Fibroblast of villous mesenchyme (primary cell): ENCODE measurements around the gene ARMS2. TPM values are rescaled to one million over a fixed set of nuclear protein-coding genes. Genes with fewer than 3 reads are reported as not detected.

ENCODE experiments used
- DNase-seq: peaks from one replicate; pipeline ENCODE4 v3.0.0-alpha.2; 2010; ENCODE audit warnings: low read depth
- H3K4me3 ChIP-seq: 2 replicates; pipeline ENCODE4 v1.5.1; 2011; ENCODE audit warnings: low read depth, mild to moderate bottlenecking, low read length
- total RNA-seq: library from RNA; depleted of rRNA; stranded (reverse); fragments of >200 nt; gene quantifications from 2 replicates; pipeline ENCODE4 v1.2.3, GENCODE V29; 2012
- TF ChIP-seq, protein P1 (sequence below): IDR thresholded peaks from 2 replicates; pipeline ENCODE4 v1.5.1; 2012; ENCODE audit warnings: low read depth, mild to moderate bottlenecking, low read length; ENCODE audit not compliant: insufficient read depth

ARMS2 gene
- total RNA-seq, 1 donor, result not detected

- TF ChIP-seq, protein P1, sequence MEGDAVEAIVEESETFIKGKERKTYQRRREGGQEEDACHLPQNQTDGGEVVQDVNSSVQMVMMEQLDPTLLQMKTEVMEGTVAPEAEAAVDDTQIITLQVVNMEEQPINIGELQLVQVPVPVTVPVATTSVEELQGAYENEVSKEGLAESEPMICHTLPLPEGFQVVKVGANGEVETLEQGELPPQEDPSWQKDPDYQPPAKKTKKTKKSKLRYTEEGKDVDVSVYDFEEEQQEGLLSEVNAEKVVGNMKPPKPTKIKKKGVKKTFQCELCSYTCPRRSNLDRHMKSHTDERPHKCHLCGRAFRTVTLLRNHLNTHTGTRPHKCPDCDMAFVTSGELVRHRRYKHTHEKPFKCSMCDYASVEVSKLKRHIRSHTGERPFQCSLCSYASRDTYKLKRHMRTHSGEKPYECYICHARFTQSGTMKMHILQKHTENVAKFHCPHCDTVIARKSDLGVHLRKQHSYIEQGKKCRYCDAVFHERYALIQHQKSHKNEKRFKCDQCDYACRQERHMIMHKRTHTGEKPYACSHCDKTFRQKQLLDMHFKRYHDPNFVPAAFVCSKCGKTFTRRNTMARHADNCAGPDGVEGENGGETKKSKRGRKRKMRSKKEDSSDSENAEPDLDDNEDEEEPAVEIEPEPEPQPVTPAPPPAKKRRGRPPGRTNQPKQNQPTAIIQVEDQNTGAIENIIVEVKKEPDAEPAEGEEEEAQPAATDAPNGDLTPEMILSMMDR, result no peak
- no peak overlapping the region for H3K4me3 ChIP-seq
- no peak for DNase-seq
Measured at GRCh38 chr10:122420624-122421007, 33.8 kb upstream of the ARMS2 start.

GRCh38 chr10:122421054-122421625, 33.3 kb upstream of the ARMS2 start:
- TF ChIP-seq, protein P1, result no peak
- DNase-seq, result no peak
- H3K4me3 ChIP-seq, result no peak overlapping the region

DNA sequence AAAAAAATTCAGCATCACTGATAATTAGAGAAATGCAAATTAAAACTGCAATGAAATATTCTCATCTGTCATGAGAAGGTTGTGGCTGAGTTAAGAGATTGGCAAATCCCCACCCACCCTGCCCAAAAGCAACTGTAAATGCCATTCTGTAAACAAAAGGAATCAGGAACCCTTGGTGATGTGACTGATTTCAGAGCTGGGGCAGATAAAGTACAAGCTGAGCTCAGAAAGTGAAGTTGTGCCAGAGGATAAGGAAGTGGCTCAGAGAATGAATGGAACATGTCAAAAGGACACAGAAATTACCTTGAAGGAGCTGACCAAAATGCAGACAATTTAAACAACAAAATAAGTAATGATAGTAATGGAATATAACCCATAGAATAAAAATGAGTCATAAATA, 32.7 kb upstream of the ARMS2 start:
- H3K4me3 ChIP-seq, result no peak overlapping the region
- TF ChIP-seq, protein P1, result no peak
- DNase-seq, result no peak

DNA sequence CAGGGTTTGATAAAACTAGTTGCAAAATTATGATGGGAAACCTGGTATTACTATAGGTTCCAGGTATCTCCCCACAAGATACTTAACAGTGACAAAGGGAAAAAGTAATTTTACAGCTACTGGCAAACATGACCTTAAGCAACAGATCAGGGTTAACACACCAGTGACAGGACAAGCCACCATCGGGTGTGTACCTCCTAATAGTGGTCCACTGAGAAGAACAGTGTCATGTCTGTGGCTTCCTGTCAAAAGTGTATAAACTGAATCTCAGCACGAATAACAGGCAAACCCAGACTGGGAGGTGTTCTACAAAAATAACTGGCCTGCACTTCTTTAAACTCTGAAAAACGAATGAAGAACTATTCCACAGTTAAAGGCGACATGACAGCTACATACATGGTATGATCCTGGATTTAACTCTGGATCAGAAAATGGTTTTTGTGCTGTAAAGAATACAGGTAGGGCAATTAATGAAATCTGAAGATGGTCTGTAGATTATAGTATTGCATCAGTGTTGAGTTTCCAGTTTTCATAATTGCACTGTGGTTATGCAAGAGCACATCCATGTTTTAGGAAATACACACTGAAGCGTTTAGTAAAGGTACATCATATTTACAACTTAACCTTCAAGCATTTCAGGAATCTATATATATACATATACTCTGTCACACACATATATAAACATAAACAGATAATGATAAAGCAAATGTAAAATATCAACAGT, 32.0 kb upstream of the ARMS2 start:
- TF ChIP-seq, protein P1, result no peak
- no peak for DNase-seq
- no peak overlapping the region for H3K4me3 ChIP-seq

- DNase-seq, result no peak
- TF ChIP-seq, protein P1, result no peak
- no peak overlapping the region for H3K4me3 ChIP-seq
Measured at GRCh38 chr10:122424059-122424458, 30.4 kb upstream of the ARMS2 start.

DNA sequence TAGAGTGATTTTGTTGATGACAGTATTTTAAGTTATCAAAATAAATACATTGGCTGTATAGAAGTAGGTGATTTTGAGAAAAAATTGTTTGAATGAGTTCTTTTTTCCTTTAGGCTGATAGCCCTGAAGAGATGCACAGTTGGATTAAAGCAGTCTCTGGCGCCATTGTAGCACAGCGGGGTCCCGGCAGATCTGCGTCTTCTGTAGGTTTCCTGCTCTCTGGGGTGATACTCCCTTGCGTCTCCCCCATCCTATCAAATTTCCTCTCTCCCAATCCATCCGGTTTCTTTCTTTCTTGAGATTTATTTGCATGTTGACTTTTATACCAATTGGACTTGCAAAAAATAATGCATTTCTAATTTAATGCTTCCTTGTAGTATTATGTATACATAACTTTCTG, 27.6 kb upstream of the ARMS2 start:
- no peak for DNase-seq

More for the DNA sequence above, 27.6 kb upstream of the ARMS2 start:
- TF ChIP-seq, protein P1, result no peak
- no peak overlapping the region for H3K4me3 ChIP-seq
